Measurements from ENCODE around the gene PSPC1. TPM values are rescaled to one million over a fixed set of nuclear protein-coding genes. Genes with fewer than 3 reads are reported as not detected.

The PSPC1 gene
- total RNA-seq, 1 experiment from 2014 or later = 124 TPM

DNA sequence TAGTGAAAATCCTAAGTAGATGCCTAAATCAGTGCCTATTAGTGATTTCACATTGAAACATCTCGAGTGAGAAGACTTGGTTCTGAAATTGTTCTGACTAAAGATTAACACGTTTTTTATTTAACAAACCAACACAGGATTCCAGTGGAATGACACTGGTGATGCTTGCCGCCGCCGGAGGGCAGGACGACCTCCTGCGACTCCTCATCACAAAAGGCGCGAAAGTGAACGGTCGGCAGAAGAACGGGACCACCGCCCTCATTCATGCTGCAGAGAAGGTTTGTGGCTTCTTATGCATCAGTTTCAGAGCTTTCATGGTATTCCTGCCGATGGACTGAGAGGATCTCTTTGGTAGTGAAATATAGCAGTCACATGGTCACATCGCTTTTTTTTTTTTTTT lies 121.2 kb downstream of the PSPC1 start:
- ChIA-PET CTCF (no interaction called here), POLR2A (no interaction called here)
- H3K4me3 ChIP-seq (ENCODE audit: low read depth, low read length) = no peak overlapping the region
- Mint-ChIP-seq H3K4me1 (ENCODE audit: low read depth, unreplicated experiment) (peaks cover 11% of the 10 kb centered on the region), H3K27ac (ENCODE audit: unreplicated experiment) (no peak overlapping the region), H3K27me3 (ENCODE audit: insufficient read depth, unreplicated experiment) (no peaks in the 10 kb centered on the region), H3K9me3 (ENCODE audit: unreplicated experiment) (no peaks in the 10 kb centered on the region), H3K36me3 (ENCODE audit: insufficient read depth, unreplicated experiment) (peaks cover 81% of the 10 kb centered on the region), H3K4me3 (ENCODE audit: unreplicated experiment) (no peak overlapping the region)
- no peaks in the 10 kb centered on the region for H3K9me3 ChIP-seq
- TF ChIP-seq, protein P1, sequence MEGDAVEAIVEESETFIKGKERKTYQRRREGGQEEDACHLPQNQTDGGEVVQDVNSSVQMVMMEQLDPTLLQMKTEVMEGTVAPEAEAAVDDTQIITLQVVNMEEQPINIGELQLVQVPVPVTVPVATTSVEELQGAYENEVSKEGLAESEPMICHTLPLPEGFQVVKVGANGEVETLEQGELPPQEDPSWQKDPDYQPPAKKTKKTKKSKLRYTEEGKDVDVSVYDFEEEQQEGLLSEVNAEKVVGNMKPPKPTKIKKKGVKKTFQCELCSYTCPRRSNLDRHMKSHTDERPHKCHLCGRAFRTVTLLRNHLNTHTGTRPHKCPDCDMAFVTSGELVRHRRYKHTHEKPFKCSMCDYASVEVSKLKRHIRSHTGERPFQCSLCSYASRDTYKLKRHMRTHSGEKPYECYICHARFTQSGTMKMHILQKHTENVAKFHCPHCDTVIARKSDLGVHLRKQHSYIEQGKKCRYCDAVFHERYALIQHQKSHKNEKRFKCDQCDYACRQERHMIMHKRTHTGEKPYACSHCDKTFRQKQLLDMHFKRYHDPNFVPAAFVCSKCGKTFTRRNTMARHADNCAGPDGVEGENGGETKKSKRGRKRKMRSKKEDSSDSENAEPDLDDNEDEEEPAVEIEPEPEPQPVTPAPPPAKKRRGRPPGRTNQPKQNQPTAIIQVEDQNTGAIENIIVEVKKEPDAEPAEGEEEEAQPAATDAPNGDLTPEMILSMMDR (IDR thresholded peaks at IDR 0.05; ENCODE audit: insufficient read depth in 1 of 2, low read depth in 1 of 2, low read length in 1 of 2, severe bottlenecking in 1 of 2, unreplicated experiment in 1 of 2) = no peak
- DNase-seq = no peak
- BruUV-seq (replicated peaks) = no TSS peak
- H3K4me1 ChIP-seq = no peaks in the 10 kb centered on the region
- no peaks in the 10 kb centered on the region for H3K27me3 ChIP-seq (replicated peaks; ENCODE audit: control insufficient read depth, insufficient read depth, low read length)
- intact Hi-C loops (cut with micrococcal nuclease; ENCODE audit: unreplicated experiment) = no loop called here
- H3K36me3 ChIP-seq (ENCODE audit: control insufficient read depth, insufficient read depth, low read length) = peaks cover 5% of the 10 kb centered on the region

DNA sequence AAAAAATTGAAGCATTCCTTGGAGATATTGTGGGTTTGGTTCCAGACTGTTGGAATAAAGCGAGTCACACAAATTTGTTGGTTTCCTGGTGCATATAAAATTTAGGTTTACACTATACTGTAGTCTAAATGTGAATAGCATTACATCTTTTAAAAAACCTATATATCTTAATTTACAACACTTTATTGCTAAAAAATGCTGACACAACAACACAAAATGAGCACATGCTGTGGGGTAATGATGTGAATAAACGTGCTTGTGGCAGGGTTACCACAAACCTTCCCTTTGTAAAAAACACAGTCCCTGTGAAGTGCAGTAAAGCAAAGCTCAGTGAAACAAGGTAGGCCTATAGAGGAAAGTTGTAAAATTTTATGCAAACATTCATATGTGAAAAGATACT lies 121.6 kb downstream of the PSPC1 start:
- H3K27me3 Mint-ChIP-seq (ENCODE audit: insufficient read depth, unreplicated experiment) = no peaks in the 10 kb centered on the region
- H3K27ac Mint-ChIP-seq (ENCODE audit: unreplicated experiment) = no peak overlapping the region
- Histone ChIP-seq H3K4me1 (no peaks in the 10 kb centered on the region), H3K9me3 (no peaks in the 10 kb centered on the region), H3K36me3 (ENCODE audit: control insufficient read depth, insufficient read depth, low read length) (peaks cover 5% of the 10 kb centered on the region), H3K4me3 (ENCODE audit: low read depth, low read length) (no peak overlapping the region), H3K27me3 (replicated peaks; ENCODE audit: control insufficient read depth, insufficient read depth, low read length) (no peaks in the 10 kb centered on the region)
- ChIA-PET CTCF (no interaction called here), POLR2A (no interaction called here)
- no peaks in the 10 kb centered on the region for H3K9me3 Mint-ChIP-seq (ENCODE audit: unreplicated experiment)
- H3K4me3 Mint-ChIP-seq (ENCODE audit: unreplicated experiment) = no peak overlapping the region
- TSS peak; percentile 11 for BruUV-seq (replicated peaks)
- H3K4me1 Mint-ChIP-seq (ENCODE audit: low read depth, unreplicated experiment) = peaks cover 11% of the 10 kb centered on the region
- no peak for DNase-seq
- intact Hi-C loops (cut with micrococcal nuclease; ENCODE audit: unreplicated experiment) = no loop called here
- peaks cover 77% of the 10 kb centered on the region for H3K36me3 Mint-ChIP-seq (ENCODE audit: insufficient read depth, unreplicated experiment)
- TF ChIP-seq, protein P1 (IDR thresholded peaks at IDR 0.05; ENCODE audit: insufficient read depth in 1 of 2, low read depth in 1 of 2, low read length in 1 of 2, severe bottlenecking in 1 of 2, unreplicated experiment in 1 of 2) = no peak

- TF ChIP-seq, protein P1 (IDR thresholded peaks at IDR 0.05; ENCODE audit: insufficient read depth in 1 of 2, low read depth in 1 of 2, low read length in 1 of 2, severe bottlenecking in 1 of 2, unreplicated experiment in 1 of 2) = no peak
- CTCF ChIA-PET = no interaction called here
- Histone ChIP-seq H3K36me3 (ENCODE audit: control insufficient read depth, insufficient read depth, low read length) (peaks cover 3% of the 10 kb centered on the region), H3K9me3 (no peaks in the 10 kb centered on the region), H3K4me1 (no peaks in the 10 kb centered on the region), H3K27me3 (replicated peaks; ENCODE audit: control insufficient read depth, insufficient read depth, low read length) (no peaks in the 10 kb centered on the region), H3K4me3 (ENCODE audit: low read depth, low read length) (no peak overlapping the region)
- no peak for DNase-seq
- peaks cover 64% of the 10 kb centered on the region for H3K36me3 Mint-ChIP-seq (ENCODE audit: insufficient read depth, unreplicated experiment)
- H3K4me1 Mint-ChIP-seq (ENCODE audit: low read depth, unreplicated experiment) = no peaks in the 10 kb centered on the region
- no peaks in the 10 kb centered on the region for H3K27me3 Mint-ChIP-seq (ENCODE audit: insufficient read depth, unreplicated experiment)
- no TSS peak for BruUV-seq (replicated peaks)
- H3K4me3 Mint-ChIP-seq (ENCODE audit: unreplicated experiment) = no peak overlapping the region
- intact Hi-C loops (cut with micrococcal nuclease; ENCODE audit: unreplicated experiment) = no loop called here
- no peak overlapping the region for H3K27ac Mint-ChIP-seq (ENCODE audit: unreplicated experiment)
- no peaks in the 10 kb centered on the region for H3K9me3 Mint-ChIP-seq (ENCODE audit: unreplicated experiment)
- POLR2A ChIA-PET = no interaction called here
Measured at GRCh38 chr13:19658831-19659230, 123.9 kb downstream of the PSPC1 start.
